ENCODE data around the gene IFNA4. TPM values are rescaled to one million over a fixed set of nuclear protein-coding genes. Genes with fewer than 3 reads are reported as not detected.

Gene IFNA4
- total and polyA plus RNA-seq, 9 of the 15 experiments (the other 6 are each of a cell fraction or from before 2014, with no cell fraction given), result not detected

DNA sequence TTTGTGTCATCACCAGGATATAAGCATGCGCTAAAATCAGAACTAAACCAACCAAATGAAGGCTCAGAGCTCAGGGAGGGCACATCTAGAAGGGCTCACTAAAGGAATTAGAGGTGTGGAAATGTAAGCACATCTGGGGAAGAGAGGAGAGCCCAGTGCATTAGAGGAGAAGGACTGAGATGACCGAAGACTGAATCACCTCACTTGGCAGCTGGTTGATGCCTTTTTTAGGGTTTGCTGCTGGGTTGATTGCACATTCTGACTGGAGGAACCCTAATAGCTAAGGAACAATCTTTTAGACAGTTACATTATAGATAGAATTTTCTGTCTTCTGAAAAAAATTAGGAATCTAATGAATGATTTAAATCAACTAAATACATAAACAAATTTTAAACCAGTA lies 12.7 kb downstream of the IFNA4 start (continued):
- TF ChIP-seq HOMEZ (CRISPR knock-in tag; IDR thresholded peaks at IDR 0.05) (no peak), CXXC5 (CRISPR knock-in tag; IDR thresholded peaks at IDR 0.05) (no peak), ZNF780A (CRISPR knock-in tag; IDR thresholded peaks at IDR 0.05) (no peak), PHB2 (IDR thresholded peaks at IDR 0.05; ENCODE audit: low read depth) (no peak), RBFOX2 (IDR thresholded peaks at IDR 0.05; ENCODE audit: low read depth, low read length) (no peak), HOXB6 (CRISPR knock-in tag; IDR thresholded peaks at IDR 0.05; ENCODE audit: borderline replicate concordance) (no peak)

- ChIA-PET POLR2A (no interaction called here), CTCF (ENCODE audit: low intra/inter-chr PET ratio) (no interaction called here)
- Histone ChIP-seq H3K9ac (ENCODE audit: insufficient read depth in 1 of 2, low read depth in 2 of 2, low read length in 2 of 2) (no peak overlapping the region), H3K79me2 (ENCODE audit: control insufficient read depth, insufficient read depth, low read length) (no peaks in the 10 kb centered on the region), H3K27ac (ENCODE audit: extremely low read depth, low read depth, low read length) (no peak overlapping the region), H3K27me3 (ENCODE audit: control insufficient read depth in 2 of 2, insufficient read depth in 2 of 2, low read length in 2 of 2) (no peaks in the 10 kb centered on the region), H3K36me3 (ENCODE audit: control insufficient read depth, insufficient read depth, low read length) (no peaks in the 10 kb centered on the region), H3K4me3 (no peak overlapping the region), H3K4me2 (ENCODE audit: insufficient read depth, low read length) (no peak overlapping the region), H3K4me1 (replicated peaks in 1 of 2; ENCODE audit: control insufficient read depth in 2 of 2, insufficient read depth in 2 of 2, low read length in 2 of 2) (no peaks in the 10 kb centered on the region), H4K20me1 (replicated peaks; ENCODE audit: control insufficient read depth, insufficient read depth, low read length) (no peaks in the 10 kb centered on the region), H3K9me3 (replicated peaks; ENCODE audit: control insufficient read depth, insufficient read depth, low read depth, low read length) (no peaks in the 10 kb centered on the region), H3K9me1 (ENCODE audit: control insufficient read depth, insufficient read depth, low read length) (no peaks in the 10 kb centered on the region), H2AFZ (ENCODE audit: low read depth, low read length) (no peak overlapping the region)
- BruUV-seq (replicated peaks), result no TSS peak
- DNase-seq (ENCODE audit: extremely low read depth in 1 of 4, low spot score in 3 of 4) (no peak), ATAC-seq (no peak), FAIRE-seq (no peak)
- intact Hi-C loops (cut with micrococcal nuclease), result no loop called here
- in situ Hi-C loops (cut with MboI), result no loop called here
- WGBS (ENCODE audit: insufficient coverage, low coverage, missing lambda C conversion rate), result no CpG with 5 or more reads among the region's 3 CpGs
- TF ChIP-seq, protein P1, sequence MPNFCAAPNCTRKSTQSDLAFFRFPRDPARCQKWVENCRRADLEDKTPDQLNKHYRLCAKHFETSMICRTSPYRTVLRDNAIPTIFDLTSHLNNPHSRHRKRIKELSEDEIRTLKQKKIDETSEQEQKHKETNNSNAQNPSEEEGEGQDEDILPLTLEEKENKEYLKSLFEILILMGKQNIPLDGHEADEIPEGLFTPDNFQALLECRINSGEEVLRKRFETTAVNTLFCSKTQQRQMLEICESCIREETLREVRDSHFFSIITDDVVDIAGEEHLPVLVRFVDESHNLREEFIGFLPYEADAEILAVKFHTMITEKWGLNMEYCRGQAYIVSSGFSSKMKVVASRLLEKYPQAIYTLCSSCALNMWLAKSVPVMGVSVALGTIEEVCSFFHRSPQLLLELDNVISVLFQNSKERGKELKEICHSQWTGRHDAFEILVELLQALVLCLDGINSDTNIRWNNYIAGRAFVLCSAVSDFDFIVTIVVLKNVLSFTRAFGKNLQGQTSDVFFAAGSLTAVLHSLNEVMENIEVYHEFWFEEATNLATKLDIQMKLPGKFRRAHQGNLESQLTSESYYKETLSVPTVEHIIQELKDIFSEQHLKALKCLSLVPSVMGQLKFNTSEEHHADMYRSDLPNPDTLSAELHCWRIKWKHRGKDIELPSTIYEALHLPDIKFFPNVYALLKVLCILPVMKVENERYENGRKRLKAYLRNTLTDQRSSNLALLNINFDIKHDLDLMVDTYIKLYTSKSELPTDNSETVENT (CRISPR knock-in tag; IDR thresholded peaks at IDR 0.05), result no peak
- TF ChIP-seq SRF (CRISPR knock-in tag; IDR thresholded peaks at IDR 0.05), result no peak
- TF ChIP-seq NFRKB (IDR thresholded peaks at IDR 0.05; ENCODE audit: low read depth), result no peak
- TF ChIP-seq PML (IDR thresholded peaks at IDR 0.05; ENCODE audit: low read length), result no peak
- no peak for TF ChIP-seq POLR3A (IDR thresholded peaks at IDR 0.05; ENCODE audit: borderline replicate concordance, extremely low read depth, insufficient read depth, insufficient read length)
- TF ChIP-seq ZNF584 (CRISPR knock-in tag; IDR thresholded peaks at IDR 0.05; ENCODE audit: low read depth), result no peak
- TF ChIP-seq TRIM24 (IDR thresholded peaks at IDR 0.05), result no peak
- TF ChIP-seq PYGO2 (tag; IDR thresholded peaks at IDR 0.05), result no peak
- TF ChIP-seq ZZZ3 (IDR thresholded peaks at IDR 0.05), result no peak
- TF ChIP-seq SMARCC2 (IDR thresholded peaks at IDR 0.05; ENCODE audit: low read depth), result no peak
- TF ChIP-seq, protein P2, sequence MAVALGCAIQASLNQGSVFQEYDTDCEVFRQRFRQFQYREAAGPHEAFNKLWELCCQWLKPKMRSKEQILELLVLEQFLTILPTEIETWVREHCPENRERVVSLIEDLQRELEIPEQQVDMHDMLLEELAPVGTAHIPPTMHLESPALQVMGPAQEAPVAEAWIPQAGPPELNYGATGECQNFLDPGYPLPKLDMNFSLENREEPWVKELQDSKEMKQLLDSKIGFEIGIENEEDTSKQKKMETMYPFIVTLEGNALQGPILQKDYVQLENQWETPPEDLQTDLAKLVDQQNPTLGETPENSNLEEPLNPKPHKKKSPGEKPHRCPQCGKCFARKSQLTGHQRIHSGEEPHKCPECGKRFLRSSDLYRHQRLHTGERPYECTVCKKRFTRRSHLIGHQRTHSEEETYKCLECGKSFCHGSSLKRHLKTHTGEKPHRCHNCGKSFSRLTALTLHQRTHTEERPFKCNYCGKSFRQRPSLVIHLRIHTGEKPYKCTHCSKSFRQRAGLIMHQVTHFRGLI (CRISPR knock-in tag; IDR thresholded peaks at IDR 0.05), result no peak
- no peak for TF ChIP-seq HNRNPLL (IDR thresholded peaks at IDR 0.05; ENCODE audit: low read depth, low read length, poor library complexity, severe bottlenecking)
Measured at GRCh38 chr9:21172156-21172555, 15.2 kb downstream of the IFNA4 start.

All from K562 (cell line).